ENCODE results near the gene CRTAC1. TPM values are rescaled to one million over a fixed set of nuclear protein-coding genes. Genes with fewer than 3 reads are reported as not detected.

CRTAC1 gene
- total RNA-seq, 1 donor from 2014 or later: 0.63 TPM

GRCh38 chr10:97904018-97904381, 126.4 kb downstream of the CRTAC1 start:
- TF ChIP-seq, protein P1, sequence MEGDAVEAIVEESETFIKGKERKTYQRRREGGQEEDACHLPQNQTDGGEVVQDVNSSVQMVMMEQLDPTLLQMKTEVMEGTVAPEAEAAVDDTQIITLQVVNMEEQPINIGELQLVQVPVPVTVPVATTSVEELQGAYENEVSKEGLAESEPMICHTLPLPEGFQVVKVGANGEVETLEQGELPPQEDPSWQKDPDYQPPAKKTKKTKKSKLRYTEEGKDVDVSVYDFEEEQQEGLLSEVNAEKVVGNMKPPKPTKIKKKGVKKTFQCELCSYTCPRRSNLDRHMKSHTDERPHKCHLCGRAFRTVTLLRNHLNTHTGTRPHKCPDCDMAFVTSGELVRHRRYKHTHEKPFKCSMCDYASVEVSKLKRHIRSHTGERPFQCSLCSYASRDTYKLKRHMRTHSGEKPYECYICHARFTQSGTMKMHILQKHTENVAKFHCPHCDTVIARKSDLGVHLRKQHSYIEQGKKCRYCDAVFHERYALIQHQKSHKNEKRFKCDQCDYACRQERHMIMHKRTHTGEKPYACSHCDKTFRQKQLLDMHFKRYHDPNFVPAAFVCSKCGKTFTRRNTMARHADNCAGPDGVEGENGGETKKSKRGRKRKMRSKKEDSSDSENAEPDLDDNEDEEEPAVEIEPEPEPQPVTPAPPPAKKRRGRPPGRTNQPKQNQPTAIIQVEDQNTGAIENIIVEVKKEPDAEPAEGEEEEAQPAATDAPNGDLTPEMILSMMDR (IDR thresholded peaks at IDR 0.05; ENCODE audit: unreplicated experiment): no peak
- Mint-ChIP-seq H3K4me3 (no peak overlapping the region), H3K4me1 (no peaks in the 10 kb centered on the region), H3K27ac (no peak overlapping the region), H3K9me3 (no peaks in the 10 kb centered on the region), H3K27me3 (ENCODE audit: low read depth) (peaks cover 57% of the 10 kb centered on the region), H3K36me3 (no peaks in the 10 kb centered on the region)
- no peak for DNase-seq (ENCODE audit: low spot score in 2 of 2, unreplicated experiment in 2 of 2)

- Mint-ChIP-seq H3K4me3 (no peak overlapping the region), H3K4me1 (no peaks in the 10 kb centered on the region), H3K36me3 (no peaks in the 10 kb centered on the region), H3K27ac (no peak overlapping the region), H3K27me3 (ENCODE audit: low read depth) (peaks cover 51% of the 10 kb centered on the region), H3K9me3 (no peaks in the 10 kb centered on the region)
- TF ChIP-seq, protein P1 (IDR thresholded peaks at IDR 0.05; ENCODE audit: unreplicated experiment): no peak
- DNase-seq (ENCODE audit: low spot score in 2 of 2, unreplicated experiment in 2 of 2): no peak
These were observed 127.0 kb downstream of the CRTAC1 start for GRCh38 chr10:97903128-97904017.

- Mint-ChIP-seq H3K4me1 (no peaks in the 10 kb centered on the region), H3K4me3 (no peak overlapping the region), H3K9me3 (no peaks in the 10 kb centered on the region), H3K27me3 (ENCODE audit: low read depth) (peaks cover 33% of the 10 kb centered on the region), H3K36me3 (no peaks in the 10 kb centered on the region), H3K27ac (no peak overlapping the region)
- no peak for DNase-seq (ENCODE audit: low spot score in 2 of 2, unreplicated experiment in 2 of 2)
- TF ChIP-seq, protein P1 (IDR thresholded peaks at IDR 0.05; ENCODE audit: unreplicated experiment): no peak
These were observed 129.0 kb downstream of the CRTAC1 start for GRCh38 chr10:97901381-97901780.

DNA sequence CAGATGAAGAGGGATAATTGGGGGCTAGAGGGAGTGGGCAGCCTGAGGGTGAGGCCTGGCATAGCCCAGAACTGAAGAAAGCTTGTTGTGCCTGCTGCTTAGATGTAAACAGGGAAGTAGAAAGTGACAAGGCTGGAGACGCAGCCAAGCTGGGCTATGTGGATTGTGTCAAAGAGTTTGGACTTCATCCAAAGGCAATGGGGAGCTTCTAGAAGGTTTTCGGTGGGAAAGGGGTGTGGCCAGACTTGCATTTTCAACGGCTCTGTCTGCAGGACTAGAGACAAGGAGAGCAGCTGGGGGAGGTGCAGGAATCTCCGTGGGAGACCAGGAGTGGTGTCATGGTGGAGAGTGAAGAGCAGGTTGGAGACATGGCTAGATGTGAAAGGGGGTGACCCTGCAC, 132.0 kb downstream of the CRTAC1 start:
- TF ChIP-seq, protein P1 (IDR thresholded peaks at IDR 0.05; ENCODE audit: unreplicated experiment): no peak
- Mint-ChIP-seq H3K27me3 (ENCODE audit: low read depth) (peaks cover 41% of the 10 kb centered on the region), H3K4me3 (no peak overlapping the region), H3K4me1 (no peaks in the 10 kb centered on the region), H3K36me3 (no peaks in the 10 kb centered on the region), H3K9me3 (no peaks in the 10 kb centered on the region), H3K27ac (no peak overlapping the region)
- no peak for DNase-seq (ENCODE audit: low spot score in 2 of 2, unreplicated experiment in 2 of 2)

- Mint-ChIP-seq H3K9me3 (no peaks in the 10 kb centered on the region), H3K4me1 (no peaks in the 10 kb centered on the region), H3K27me3 (ENCODE audit: low read depth) (peaks cover 41% of the 10 kb centered on the region), H3K36me3 (no peaks in the 10 kb centered on the region), H3K27ac (no peak overlapping the region), H3K4me3 (no peak overlapping the region)
- TF ChIP-seq, protein P1 (IDR thresholded peaks at IDR 0.05; ENCODE audit: unreplicated experiment): no peak
- DNase-seq (ENCODE audit: low spot score in 2 of 2, unreplicated experiment in 2 of 2): no peak
These were observed 133.6 kb downstream of the CRTAC1 start for GRCh38 chr10:97896756-97897358.
